ENCODE data around the gene CCDC134. TPM values are rescaled to one million over a fixed set of nuclear protein-coding genes. Genes with fewer than 3 reads are reported as not detected.
"Not testable (repeated sequence)": the region's sequence is repeated elsewhere in the genome, so short reads cannot be mapped to it uniquely, and the experiment has no call there.

Gene CCDC134
- total RNA-seq, 1 donor from 2014 or later, result 16.9 TPM

GRCh38 chr22:41868556-41868955 lies 68.1 kb downstream of the CCDC134 start:
- peaks cover 28% of the 10 kb centered on the region for H3K36me3 Mint-ChIP-seq
- H3K27ac Mint-ChIP-seq, result no peak overlapping the region
- TF ChIP-seq CTCF (IDR thresholded peaks at IDR 0.05; ENCODE audit: unreplicated experiment), result no peak
- peaks cover under 1% of the 10 kb centered on the region for H3K4me1 Mint-ChIP-seq
- no peak for DNase-seq (ENCODE audit: low spot score in 2 of 2, unreplicated experiment in 2 of 2)
- H3K4me3 Mint-ChIP-seq, result no peak overlapping the region
- no peaks in the 10 kb centered on the region for H3K9me3 Mint-ChIP-seq
- no peaks in the 10 kb centered on the region for H3K27me3 Mint-ChIP-seq (ENCODE audit: low read depth)

DNA sequence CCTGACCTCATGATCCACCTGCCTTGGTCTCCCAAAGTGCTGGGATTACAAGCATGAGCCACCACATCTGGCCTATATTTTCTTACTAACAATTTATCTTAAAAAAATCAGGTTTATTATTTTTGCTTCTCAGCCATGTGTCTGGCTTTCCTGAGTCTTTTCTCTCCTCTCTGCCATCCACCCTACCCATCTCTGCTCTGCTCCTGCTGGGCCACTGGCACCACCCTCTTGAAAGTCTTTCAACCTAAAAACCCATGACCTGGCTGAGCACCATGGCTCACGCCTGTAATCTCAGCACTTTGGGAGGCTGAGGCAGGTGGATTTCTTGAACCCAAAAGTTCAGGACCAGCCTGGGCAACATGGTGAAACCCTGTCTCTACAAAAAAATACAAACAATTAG lies 69.6 kb downstream of the CCDC134 start:
- not testable (repeated sequence) for DNase-seq (ENCODE audit: low spot score in 2 of 2, unreplicated experiment in 2 of 2); H3K9me3 Mint-ChIP-seq; H3K27ac Mint-ChIP-seq; H3K4me1 Mint-ChIP-seq; H3K4me3 Mint-ChIP-seq; H3K27me3 Mint-ChIP-seq (ENCODE audit: low read depth)
- H3K36me3 Mint-ChIP-seq, result peaks cover 29% of the 10 kb centered on the region

GRCh38 chr22:41870786-41871185 lies 70.3 kb downstream of the CCDC134 start:
- no peak for DNase-seq (ENCODE audit: low spot score in 2 of 2, unreplicated experiment in 2 of 2)
- Mint-ChIP-seq H3K4me3 (no peak overlapping the region), H3K4me1 (no peaks in the 10 kb centered on the region), H3K27ac (no peak overlapping the region), H3K9me3 (no peaks in the 10 kb centered on the region), H3K36me3 (peaks cover 33% of the 10 kb centered on the region), H3K27me3 (ENCODE audit: low read depth) (no peaks in the 10 kb centered on the region)
- TF ChIP-seq CTCF (IDR thresholded peaks at IDR 0.05; ENCODE audit: unreplicated experiment), result no peak

GRCh38 chr22:41873391-41873790 lies 72.9 kb downstream of the CCDC134 start:
- no peak for TF ChIP-seq CTCF (IDR thresholded peaks at IDR 0.05; ENCODE audit: unreplicated experiment)
- no peaks in the 10 kb centered on the region for H3K27me3 Mint-ChIP-seq (ENCODE audit: low read depth)
- H3K9me3 Mint-ChIP-seq, result no peaks in the 10 kb centered on the region
- H3K36me3 Mint-ChIP-seq, result peaks cover 40% of the 10 kb centered on the region
- no peak overlapping the region for H3K4me3 Mint-ChIP-seq
- no peak for DNase-seq (ENCODE audit: low spot score in 2 of 2, unreplicated experiment in 2 of 2)
- no peak overlapping the region for H3K27ac Mint-ChIP-seq
- H3K4me1 Mint-ChIP-seq, result no peaks in the 10 kb centered on the region

DNA sequence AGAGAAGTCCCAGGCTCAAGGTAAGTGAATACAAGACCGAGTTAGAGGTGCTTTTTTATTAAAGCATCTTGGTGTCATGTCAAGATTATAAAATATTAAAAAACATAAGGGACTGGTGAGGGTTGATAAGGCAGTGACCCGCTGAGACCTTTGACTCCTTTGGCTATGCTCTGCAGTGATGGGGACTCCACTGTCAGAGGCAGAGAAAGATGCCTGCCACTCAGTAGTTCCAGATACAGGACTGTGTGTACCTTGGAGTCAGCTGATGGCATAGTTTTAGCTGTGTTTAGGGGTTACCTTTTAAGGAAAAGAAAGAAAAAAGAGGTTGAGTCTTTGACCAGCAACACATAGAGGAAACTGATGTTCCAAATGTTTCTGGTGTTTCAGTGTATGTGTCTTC lies 73.6 kb downstream of the CCDC134 start:
- Mint-ChIP-seq H3K4me3 (no peak overlapping the region), H3K9me3 (no peaks in the 10 kb centered on the region), H3K27ac (no peak overlapping the region), H3K27me3 (ENCODE audit: low read depth) (no peaks in the 10 kb centered on the region), H3K4me1 (no peaks in the 10 kb centered on the region), H3K36me3 (peaks cover 38% of the 10 kb centered on the region)
- DNase-seq (ENCODE audit: low spot score in 2 of 2, unreplicated experiment in 2 of 2), result no peak
- no peak for TF ChIP-seq CTCF (IDR thresholded peaks at IDR 0.05; ENCODE audit: unreplicated experiment)

DNA sequence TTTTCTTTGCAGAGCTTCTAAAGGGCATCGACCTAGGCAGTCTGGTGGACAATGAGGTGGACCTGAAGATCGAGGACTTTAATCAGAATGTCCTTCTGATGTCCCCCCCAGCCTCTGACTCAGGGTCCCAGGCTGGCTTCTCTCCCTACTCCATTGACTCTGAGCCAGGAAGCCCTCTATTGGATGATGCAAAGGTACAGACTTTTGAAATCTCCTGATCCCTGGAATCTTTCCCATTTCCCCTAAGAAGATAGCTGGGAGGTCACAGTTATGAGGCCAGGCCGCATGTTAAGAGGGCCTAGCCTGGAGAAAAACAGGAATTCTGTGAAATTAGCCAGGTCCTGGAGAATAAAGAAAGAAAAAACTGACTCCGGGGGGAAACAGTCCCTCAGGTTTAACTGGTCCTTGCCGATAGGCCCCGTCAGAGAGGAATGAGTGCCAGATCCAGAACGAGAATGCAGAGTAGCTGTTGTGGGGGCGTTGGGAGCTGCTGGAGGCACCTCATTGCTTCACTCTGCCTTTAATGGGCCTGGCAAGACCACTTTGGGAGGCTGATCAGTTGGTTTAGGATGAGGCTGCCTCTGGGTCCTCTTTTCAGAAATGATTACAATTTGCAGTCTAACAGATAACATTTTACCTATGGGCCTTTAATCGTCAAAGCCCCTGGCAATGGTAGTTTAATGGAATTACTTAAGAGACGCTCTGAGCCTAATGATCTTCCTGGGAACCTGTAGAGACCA lies 75.2 kb downstream of the CCDC134 start:
- TF ChIP-seq CTCF (IDR thresholded peaks at IDR 0.05; ENCODE audit: unreplicated experiment), result no peak
- H3K4me1 Mint-ChIP-seq, result no peaks in the 10 kb centered on the region
- DNase-seq (ENCODE audit: low spot score in 2 of 2, unreplicated experiment in 2 of 2), result no peak
- H3K4me3 Mint-ChIP-seq, result no peak overlapping the region
- H3K36me3 Mint-ChIP-seq, result peaks cover 39% of the 10 kb centered on the region
- peak overlapping the region; percentile 39 for H3K27ac Mint-ChIP-seq
- no peaks in the 10 kb centered on the region for H3K9me3 Mint-ChIP-seq
- no peaks in the 10 kb centered on the region for H3K27me3 Mint-ChIP-seq (ENCODE audit: low read depth)

Other genes starting within 250 kb of the CCDC134 start
- gene CSDC2, start 239.7 kb upstream of the CCDC134 start, total RNA-seq, result 15.6 to 18.3 TPM (median 17.7 TPM) in 3 replicates
- 24.4 to 26.2 TPM (median 25.8 TPM) in 3 replicates for gene PMM1, start 210.8 kb upstream of the CCDC134 start, total RNA-seq
- gene DESI1, start 179.6 kb upstream of the CCDC134 start, total RNA-seq, result 35.4 to 37.5 TPM (median 36.7 TPM) in 3 replicates
- 216 to 221 TPM (median 221 TPM) in 3 replicates for gene XRCC6, start 179.4 kb upstream of the CCDC134 start, total RNA-seq
- gene SNU13, start 111.8 kb upstream of the CCDC134 start, total RNA-seq, result 110 to 116 TPM (median 115 TPM) in 3 replicates
- 0.38 to 2.1 TPM (median 1.3 TPM) in 3 replicates for gene MEI1, start 101.2 kb upstream of the CCDC134 start, total RNA-seq
- 127 to 130 TPM (median 129 TPM) in 3 replicates for gene SREBF2, start 32.4 kb downstream of the CCDC134 start, total RNA-seq
- gene SHISA8, start 114.4 kb downstream of the CCDC134 start, total RNA-seq, result not detected in 3 replicates
- gene TNFRSF13C, start 126.1 kb downstream of the CCDC134 start, total RNA-seq, result 3.1 to 3.5 TPM (median 3.3 TPM) in 3 replicates
- gene CENPM, start 146.5 kb downstream of the CCDC134 start, total RNA-seq, result 12.5 to 14.9 TPM (median 13.3 TPM) in 3 replicates
- 8.8 to 9.0 TPM (median 9.0 TPM) in 3 replicates for gene SEPTIN3, start 168.8 kb downstream of the CCDC134 start, total RNA-seq
- gene WBP2NL, start 198.1 kb downstream of the CCDC134 start, total RNA-seq, result not detected in 3 replicates

All from mesothelial cell of epicardium (in vitro differentiated cells).